Neural cell (in vitro differentiated cells): ENCODE measurements around the gene LAP3. TPM values are rescaled to one million over a fixed set of nuclear protein-coding genes. Genes with fewer than 3 reads are reported as not detected.

Source experiments
- H2AFZ ChIP-seq: fragments of 200-600, 300-800 bp; sonication (generic), shearing (Covaris generic); 2 replicates; pipeline ENCODE4 v1.6.0; 2014; ENCODE audit warnings: low read depth, mild to moderate bottlenecking, antibody characterized with exemption, low read length, moderate library complexity
- H3F3A ChIP-seq: fragments of 200-600 bp; shearing (Covaris generic); 2 replicates; pipeline ENCODE4 v1.6.1; 2016; ENCODE audit warnings: mild to moderate bottlenecking, moderate library complexity, mixed read lengths, antibody characterized with exemption, low read length; ENCODE audit not compliant: insufficient read depth, poor library complexity, severe bottlenecking
- H3K27ac ChIP-seq: fragments of 200-600, 300-800 bp; sonication (generic), shearing (Covaris generic); 2 replicates; pipeline ENCODE4 v1.5.1; 2014; ENCODE audit warnings: mild to moderate bottlenecking, low read length, moderate library complexity
- H3K27me3 ChIP-seq: fragments of 300-800, 200-600 bp; sonication (generic), shearing (Covaris generic); 2 replicates; pipeline ENCODE4 v1.6.0; 2014; ENCODE audit warnings: mild to moderate bottlenecking, low read depth, low read length, moderate library complexity; ENCODE audit not compliant: insufficient read depth
- H3K36me3 ChIP-seq: fragments of 300-800, 200-600 bp; sonication (generic), shearing (Covaris generic); 2 replicates; pipeline ENCODE4 v1.5.1; 2014; ENCODE audit warnings: mild to moderate bottlenecking, antibody characterized with exemption, low read length, moderate library complexity; ENCODE audit not compliant: insufficient read depth
- H3K4me2 ChIP-seq: fragments of 300-800, 200-600 bp; sonication (generic), shearing (Covaris generic); 2 replicates; pipeline ENCODE4 v1.6.0; 2014; ENCODE audit warnings: mild to moderate bottlenecking, low read length
- H3K4me3 ChIP-seq: fragments of 300-800, 200-600 bp; sonication (generic), shearing (Covaris generic); 2 replicates; pipeline ENCODE4 v1.5.1; 2014; ENCODE audit warnings: mild to moderate bottlenecking, low read length, moderate library complexity
- H3K79me2 ChIP-seq: fragments of 200-600 bp; shearing (Covaris generic); replicated peaks from 2 replicates; pipeline ENCODE4 v1.6.0; 2014; ENCODE audit warnings: mild to moderate bottlenecking, low read length, moderate library complexity; ENCODE audit not compliant: insufficient read depth
- H3K9ac ChIP-seq: fragments of 300-800, 200-600 bp; sonication (generic), shearing (Covaris generic); 2 replicates; pipeline ENCODE4 v1.6.1; 2016; ENCODE audit warnings: mild to moderate bottlenecking, low read length, mixed read lengths
- H3K9me2 ChIP-seq: fragments of 200-600 bp; shearing (Covaris generic); 2 replicates; pipeline ENCODE4 v1.6.1; 2016; ENCODE audit warnings: mild to moderate bottlenecking, low read length, mixed read lengths; ENCODE audit not compliant: insufficient read depth
- H3K9me3 ChIP-seq: fragments of 200-600, 300-800 bp; sonication (generic), shearing (Covaris generic); 2 replicates; pipeline ENCODE4 v1.6.1; 2016; ENCODE audit warnings: mild to moderate bottlenecking, mixed run types, low read length, moderate library complexity, mixed read lengths
- H4K20me1 ChIP-seq: fragments of 200-600 bp; shearing (Covaris generic); 2 replicates; pipeline ENCODE4 v1.6.1; 2016; ENCODE audit warnings: mild to moderate bottlenecking, mixed run types; ENCODE audit not compliant: insufficient read depth
- CTCF ChIP-seq: fragments of 450-650 bp; IDR thresholded peaks from 2 replicates; pipeline ENCODE4 v1.5.1; 2014; ENCODE audit warnings: antibody characterized with exemption, mild to moderate bottlenecking, moderate library complexity; ENCODE audit not compliant: poor library complexity, severe bottlenecking
- EP300 ChIP-seq: fragments of 450-650 bp; conservative IDR thresholded peaks from 2 replicates; pipeline ENCODE4 v1.6.1; 2014; ENCODE audit warnings: antibody characterized with exemption, mild to moderate bottlenecking, moderate library complexity; ENCODE audit not compliant: poor library complexity, severe bottlenecking
- EZH2 ChIP-seq: fragments of 200-600, 300-800 bp; shearing (Covaris generic), sonication (generic); IDR thresholded peaks from 2 replicates; pipeline ENCODE4 v1.6.1; 2014; ENCODE audit warnings: antibody characterized with exemption, low read length, borderline replicate concordance, mild to moderate bottlenecking; ENCODE audit not compliant: insufficient read depth, poor library complexity, severe bottlenecking
- MXI1 ChIP-seq: fragments of 450-650 bp; conservative IDR thresholded peaks from 2 replicates; pipeline ENCODE4 v1.6.1; 2014; ENCODE audit warnings: antibody characterized with exemption, mild to moderate bottlenecking; ENCODE audit not compliant: poor library complexity, severe bottlenecking
- POLR2AphosphoS5 ChIP-seq: IDR thresholded peaks from 2 replicates; pipeline ENCODE4 v1.6.1; 2012
- RAD21 ChIP-seq: fragments of 450-650 bp; conservative IDR thresholded peaks from 2 replicates; pipeline ENCODE4 v1.6.1; 2014; ENCODE audit warnings: antibody characterized with exemption, mild to moderate bottlenecking, moderate library complexity
- REST ChIP-seq: IDR thresholded peaks from 2 replicates; pipeline ENCODE4 v1.6.1; 2012; ENCODE audit warnings: borderline replicate concordance
- SMC3 ChIP-seq: fragments of 450-650 bp; conservative IDR thresholded peaks from 2 replicates; pipeline ENCODE4 v1.6.1; 2014; ENCODE audit warnings: antibody characterized with exemption, mild to moderate bottlenecking, moderate library complexity; ENCODE audit not compliant: poor library complexity
- polyA plus RNA-seq: library from polyadenylated mRNA; depleted of rRNA; stranded (reverse); fragments of >200 nt; gene quantifications from 2 replicates; pipeline ENCODE4 v1.2.3, GENCODE V29; 2014

The LAP3 gene
- polyA plus RNA-seq, 1 donor from 2014 or later = 36.9 TPM

GRCh38 chr4:17618926-17619325 is 41.9 kb downstream of the LAP3 start:
- H4K20me1 ChIP-seq = no peaks in the 10 kb centered on the region
- H3K9me3 ChIP-seq = no peaks in the 10 kb centered on the region
- H3K79me2 ChIP-seq = peaks cover 53% of the 10 kb centered on the region
- no peaks in the 10 kb centered on the region for H3K9me2 ChIP-seq
- peaks cover under 1% of the 10 kb centered on the region for H3K36me3 ChIP-seq
- no peak overlapping the region for H3K4me3 ChIP-seq
- no peaks in the 10 kb centered on the region for H3F3A ChIP-seq
- no peak overlapping the region for H3K9ac ChIP-seq
- no peak for TF ChIP-seq CTCF
- TF ChIP-seq REST = no peak
- no peak for TF ChIP-seq EZH2
- TF ChIP-seq EP300 = no peak
- TF ChIP-seq SMC3 = no peak
- no peak for TF ChIP-seq RAD21
- TF ChIP-seq MXI1 = no peak
- TF ChIP-seq POLR2AphosphoS5 = no peak
- H3K4me2 ChIP-seq = no peak overlapping the region
- no peaks in the 10 kb centered on the region for H3K27me3 ChIP-seq
- no peak overlapping the region for H3K27ac ChIP-seq
- no peak overlapping the region for H2AFZ ChIP-seq

GRCh38 chr4:17619416-17620105 is 42.6 kb downstream of the LAP3 start:
- Histone ChIP-seq H2AFZ (no peak overlapping the region), H3K4me2 (no peak overlapping the region), H3K9me3 (no peaks in the 10 kb centered on the region), H3K27me3 (no peaks in the 10 kb centered on the region), H3F3A (no peaks in the 10 kb centered on the region), H3K27ac (no peak overlapping the region), H3K4me3 (no peak overlapping the region), H3K79me2 (peaks cover 52% of the 10 kb centered on the region), H3K9me2 (no peaks in the 10 kb centered on the region), H3K9ac (no peak overlapping the region), H4K20me1 (no peaks in the 10 kb centered on the region), H3K36me3 (peaks cover 7% of the 10 kb centered on the region)
- TF ChIP-seq CTCF (no peak), POLR2AphosphoS5 (no peak), RAD21 (no peak), SMC3 (no peak), EP300 (no peak), REST (no peak)
